ENCODE results near the gene RHBG.

RHBG gene

DNA sequence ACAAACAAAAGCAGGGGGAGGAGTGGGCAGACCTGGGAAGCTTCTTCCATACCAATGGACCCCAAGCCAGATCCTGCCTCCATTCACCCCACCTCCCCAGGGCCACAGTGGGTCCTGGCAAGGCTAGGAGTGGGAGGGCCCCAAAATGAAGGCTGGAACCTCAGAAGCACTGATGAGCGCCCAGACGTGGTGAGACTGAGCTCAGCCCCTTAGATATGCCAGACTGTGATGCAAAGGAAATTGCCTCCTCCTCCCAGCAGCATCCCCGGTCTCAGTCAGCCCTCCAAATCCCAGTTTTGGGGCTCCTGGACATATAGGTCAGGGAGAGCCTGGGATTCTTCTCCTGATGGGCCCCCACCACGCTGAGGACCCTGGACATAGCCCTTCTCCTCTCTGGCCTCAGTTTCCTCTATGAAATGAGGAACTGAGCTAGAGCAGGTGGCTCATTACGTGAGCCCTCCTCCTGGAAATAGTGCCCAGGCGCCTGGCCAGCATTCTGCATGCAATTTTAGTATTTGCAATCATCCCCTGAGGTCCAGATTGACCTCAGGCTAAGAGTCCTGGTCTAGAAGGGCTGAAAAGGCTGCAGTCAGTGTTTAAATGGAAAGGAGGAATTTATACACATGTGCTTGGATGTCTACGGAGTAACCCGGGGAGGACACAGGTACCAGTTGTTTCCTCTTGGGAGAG lies 33.5 kb downstream of the RHBG start:
- H2BK5ac ChIP-seq (ENCODE audit: low read length), result no peak overlapping the region
- no peak overlapping the region for H4K5ac ChIP-seq (ENCODE audit: low read length)
- no CpG with 5 or more reads among the region's 8 CpGs for WGBS (ENCODE audit: extremely low coverage, insufficient coverage, low lambda C conversion rate)
- H3K9ac ChIP-seq (ENCODE audit: low read length), result no peak overlapping the region
- H4K8ac ChIP-seq (ENCODE audit: low read depth, low read length), result no peak overlapping the region
- H3K4ac ChIP-seq (ENCODE audit: low read depth, low read length), result no peak overlapping the region
- peaks cover 6% of the 10 kb centered on the region for H3K4me1 ChIP-seq (ENCODE audit: control insufficient read depth, low read depth, low read length)
- H3K56ac ChIP-seq (ENCODE audit: low read length), result no peak overlapping the region
- H3K79me1 ChIP-seq (ENCODE audit: low read length), result no peaks in the 10 kb centered on the region
- no peak overlapping the region for H3K23ac ChIP-seq (ENCODE audit: low read length)
- no peak for DNase-seq
- H3K4me2 ChIP-seq (ENCODE audit: low read length), result no peak overlapping the region
- H3K18ac ChIP-seq (ENCODE audit: low read length), result no peak overlapping the region
- no peak overlapping the region for H2AK5ac ChIP-seq (ENCODE audit: low read length)
- H3K79me2 ChIP-seq (ENCODE audit: control insufficient read depth, insufficient read depth, low read length), result no peaks in the 10 kb centered on the region
- no peak overlapping the region for H2BK120ac ChIP-seq (ENCODE audit: low read depth, low read length)
- H3K4me3 ChIP-seq (ENCODE audit: low read length), result no peak overlapping the region
- no peak overlapping the region for H3K27ac ChIP-seq (ENCODE audit: low read depth, low read length)
- no peak overlapping the region for H2BK15ac ChIP-seq (replicated peaks; ENCODE audit: low read depth)
- H3K27me3 ChIP-seq (ENCODE audit: insufficient read depth, low read length, poor library complexity), result no peaks in the 10 kb centered on the region
- no peaks in the 10 kb centered on the region for H3K36me3 ChIP-seq (ENCODE audit: control insufficient read depth, insufficient read depth, low read length)

DNA sequence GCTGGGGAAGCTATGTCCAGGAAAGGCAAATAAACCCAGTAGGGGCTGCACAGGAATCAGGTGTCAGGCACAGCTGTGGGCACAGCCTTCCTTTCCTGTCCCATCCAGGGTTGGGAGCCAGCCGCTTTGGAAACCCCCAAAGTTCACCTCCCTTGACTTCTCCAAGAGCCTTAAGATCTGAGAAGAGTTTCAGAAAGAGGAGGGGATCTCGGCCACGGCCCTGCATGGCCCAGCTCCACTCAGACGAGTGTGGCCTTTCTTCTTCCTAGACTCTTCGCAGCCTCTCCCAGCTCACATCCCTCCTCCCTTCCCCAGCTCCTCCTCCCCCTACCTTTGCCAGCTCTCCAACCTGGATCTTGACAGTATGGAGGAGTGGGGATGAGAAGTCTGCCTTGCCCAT lies 36.7 kb downstream of the RHBG start:
- peaks cover 5% of the 10 kb centered on the region for H3K36me3 ChIP-seq (ENCODE audit: control insufficient read depth, insufficient read depth, low read length)
- H3K79me2 ChIP-seq (ENCODE audit: control insufficient read depth, insufficient read depth, low read length), result no peaks in the 10 kb centered on the region
- H3K4ac ChIP-seq (ENCODE audit: low read depth, low read length), result no peak overlapping the region
- H3K4me2 ChIP-seq (ENCODE audit: low read length), result no peak overlapping the region
- no peak overlapping the region for H3K9ac ChIP-seq (ENCODE audit: low read length)
- no peak overlapping the region for H3K27ac ChIP-seq (ENCODE audit: low read depth, low read length)
- H3K56ac ChIP-seq (ENCODE audit: low read length), result no peak overlapping the region
- H2AK5ac ChIP-seq (ENCODE audit: low read length), result no peak overlapping the region
- H4K8ac ChIP-seq (ENCODE audit: low read depth, low read length), result no peak overlapping the region
- H3K4me3 ChIP-seq (ENCODE audit: low read length), result no peak overlapping the region
- no peaks in the 10 kb centered on the region for H3K4me1 ChIP-seq (ENCODE audit: control insufficient read depth, low read depth, low read length)
- H4K5ac ChIP-seq (ENCODE audit: low read length), result no peak overlapping the region
- no peak overlapping the region for H2BK120ac ChIP-seq (ENCODE audit: low read depth, low read length)
- no CpG with 5 or more reads among the region's 5 CpGs for WGBS (ENCODE audit: extremely low coverage, insufficient coverage, low lambda C conversion rate)
- H3K27me3 ChIP-seq (ENCODE audit: insufficient read depth, low read length, poor library complexity), result no peaks in the 10 kb centered on the region
- no peak overlapping the region for H3K23ac ChIP-seq (ENCODE audit: low read length)
- no peak for DNase-seq
- H3K79me1 ChIP-seq (ENCODE audit: low read length), result no peaks in the 10 kb centered on the region
- H2BK5ac ChIP-seq (ENCODE audit: low read length), result no peak overlapping the region
- no peak overlapping the region for H3K18ac ChIP-seq (ENCODE audit: low read length)
- H2BK15ac ChIP-seq (replicated peaks; ENCODE audit: low read depth), result no peak overlapping the region

DNA sequence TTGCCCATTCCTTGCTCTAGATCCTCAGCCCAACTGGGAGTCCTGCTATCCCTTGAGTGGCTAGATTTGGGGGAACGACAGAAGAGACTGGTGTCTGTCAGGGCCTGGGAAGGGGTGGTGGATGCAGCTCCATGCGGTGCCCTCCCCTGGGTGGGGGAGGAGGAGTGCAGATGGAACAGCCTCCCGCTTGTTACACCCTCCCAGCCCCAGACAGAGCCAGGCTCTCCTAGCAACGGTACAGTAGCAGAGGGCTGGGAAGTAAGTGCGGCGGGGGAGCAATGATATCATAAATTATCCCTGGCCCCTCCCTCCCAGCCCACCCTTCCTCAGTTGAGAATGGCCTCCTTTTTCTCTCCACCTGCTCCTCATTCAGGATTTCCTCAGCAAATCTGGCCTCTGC lies 37.2 kb downstream of the RHBG start:
- H3K9ac ChIP-seq (ENCODE audit: low read length), result no peak overlapping the region
- no peak overlapping the region for H3K27ac ChIP-seq (ENCODE audit: low read depth, low read length)
- peaks cover 2% of the 10 kb centered on the region for H3K79me1 ChIP-seq (ENCODE audit: low read length)
- H3K18ac ChIP-seq (ENCODE audit: low read length), result no peak overlapping the region
- no peak overlapping the region for H2AK5ac ChIP-seq (ENCODE audit: low read length)
- no peaks in the 10 kb centered on the region for H3K4me1 ChIP-seq (ENCODE audit: control insufficient read depth, low read depth, low read length)
- no peaks in the 10 kb centered on the region for H3K27me3 ChIP-seq (ENCODE audit: insufficient read depth, low read length, poor library complexity)
- no peaks in the 10 kb centered on the region for H3K79me2 ChIP-seq (ENCODE audit: control insufficient read depth, insufficient read depth, low read length)
- H3K56ac ChIP-seq (ENCODE audit: low read length), result no peak overlapping the region
- H3K23ac ChIP-seq (ENCODE audit: low read length), result no peak overlapping the region
- no CpG with 5 or more reads among the region's 6 CpGs for WGBS (ENCODE audit: extremely low coverage, insufficient coverage, low lambda C conversion rate)
- DNase-seq, result no peak
- H3K4me3 ChIP-seq (ENCODE audit: low read length), result no peak overlapping the region
- H2BK120ac ChIP-seq (ENCODE audit: low read depth, low read length), result no peak overlapping the region
- no peak overlapping the region for H2BK5ac ChIP-seq (ENCODE audit: low read length)
- no peak overlapping the region for H4K8ac ChIP-seq (ENCODE audit: low read depth, low read length)
- no peak overlapping the region for H3K4me2 ChIP-seq (ENCODE audit: low read length)
- no peak overlapping the region for H4K5ac ChIP-seq (ENCODE audit: low read length)
- peaks cover 8% of the 10 kb centered on the region for H3K36me3 ChIP-seq (ENCODE audit: control insufficient read depth, insufficient read depth, low read length)
- no peak overlapping the region for H2BK15ac ChIP-seq (replicated peaks; ENCODE audit: low read depth)
- no peak overlapping the region for H3K4ac ChIP-seq (ENCODE audit: low read depth, low read length)

DNA sequence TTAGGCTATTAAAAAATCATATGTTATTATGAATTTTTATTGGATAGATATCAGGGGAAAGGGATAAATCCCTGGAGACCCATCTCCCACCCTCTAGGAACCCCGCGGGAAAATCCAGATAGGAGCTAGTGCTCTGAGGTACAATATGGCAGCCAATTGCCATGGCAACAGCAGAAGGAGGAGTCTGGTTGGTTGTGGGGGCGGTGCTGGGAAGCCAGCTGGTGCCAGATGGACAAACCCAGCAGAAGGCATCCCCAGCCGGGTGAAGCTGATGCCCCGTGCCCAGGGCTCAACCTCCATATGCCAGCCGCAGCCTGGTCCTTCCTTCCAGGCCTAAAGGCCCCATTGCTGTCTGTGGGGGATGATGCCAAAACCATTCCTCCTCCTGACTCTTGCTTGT lies 38.3 kb downstream of the RHBG start:
- Histone ChIP-seq H3K79me2 (ENCODE audit: control insufficient read depth, insufficient read depth, low read length) (no peaks in the 10 kb centered on the region), H3K23ac (ENCODE audit: low read length) (no peak overlapping the region), H3K36me3 (ENCODE audit: control insufficient read depth, insufficient read depth, low read length) (peaks cover 8% of the 10 kb centered on the region), H2BK15ac (replicated peaks; ENCODE audit: low read depth) (no peak overlapping the region), H4K8ac (ENCODE audit: low read depth, low read length) (no peak overlapping the region), H3K4me1 (ENCODE audit: control insufficient read depth, low read depth, low read length) (no peaks in the 10 kb centered on the region), H3K79me1 (ENCODE audit: low read length) (peaks cover 2% of the 10 kb centered on the region), H3K4me2 (ENCODE audit: low read length) (no peak overlapping the region), H4K5ac (ENCODE audit: low read length) (no peak overlapping the region), H2BK5ac (ENCODE audit: low read length) (no peak overlapping the region), H3K27ac (ENCODE audit: low read depth, low read length) (no peak overlapping the region), H3K27me3 (ENCODE audit: insufficient read depth, low read length, poor library complexity) (no peaks in the 10 kb centered on the region), H2BK120ac (ENCODE audit: low read depth, low read length) (no peak overlapping the region), H3K4ac (ENCODE audit: low read depth, low read length) (no peak overlapping the region), H3K18ac (ENCODE audit: low read length) (no peak overlapping the region), H2AK5ac (ENCODE audit: low read length) (no peak overlapping the region), H3K4me3 (ENCODE audit: low read length) (no peak overlapping the region), H3K9ac (ENCODE audit: low read length) (no peak overlapping the region), H3K56ac (ENCODE audit: low read length) (no peak overlapping the region)
- DNase-seq, result peak; percentile 63
- WGBS (ENCODE audit: extremely low coverage, insufficient coverage, low lambda C conversion rate), result no CpG with 5 or more reads among the region's 6 CpGs

DNA sequence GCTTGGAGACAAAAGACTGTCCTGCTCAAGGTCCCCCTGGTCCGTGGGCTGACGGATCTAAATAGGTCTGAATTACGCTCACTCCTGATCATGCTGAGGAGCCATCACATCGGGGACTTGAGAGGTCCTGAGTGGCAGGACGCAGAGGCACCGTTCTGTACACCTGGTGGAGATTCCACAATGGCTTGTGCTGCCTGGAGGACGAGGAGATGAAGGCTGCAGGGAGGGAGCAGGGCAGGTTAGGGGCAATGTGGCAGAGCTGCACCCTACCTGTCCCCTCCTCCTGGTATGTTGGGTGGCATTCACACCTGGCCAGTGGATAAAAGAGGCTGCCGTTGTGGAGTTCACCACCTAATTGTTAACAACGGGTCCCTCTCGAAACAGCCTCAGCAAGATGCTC lies 38.7 kb downstream of the RHBG start:
- Histone ChIP-seq H3K18ac (ENCODE audit: low read length) (no peak overlapping the region), H3K79me2 (ENCODE audit: control insufficient read depth, insufficient read depth, low read length) (no peaks in the 10 kb centered on the region), H4K8ac (ENCODE audit: low read depth, low read length) (no peak overlapping the region), H3K27ac (ENCODE audit: low read depth, low read length) (no peak overlapping the region), H2BK5ac (ENCODE audit: low read length) (no peak overlapping the region), H3K23ac (ENCODE audit: low read length) (no peak overlapping the region), H2BK15ac (replicated peaks; ENCODE audit: low read depth) (no peak overlapping the region), H3K36me3 (ENCODE audit: control insufficient read depth, insufficient read depth, low read length) (peaks cover 8% of the 10 kb centered on the region), H4K5ac (ENCODE audit: low read length) (no peak overlapping the region), H3K9ac (ENCODE audit: low read length) (no peak overlapping the region), H2AK5ac (ENCODE audit: low read length) (no peak overlapping the region), H3K4me1 (ENCODE audit: control insufficient read depth, low read depth, low read length) (no peaks in the 10 kb centered on the region), H2BK120ac (ENCODE audit: low read depth, low read length) (no peak overlapping the region), H3K27me3 (ENCODE audit: insufficient read depth, low read length, poor library complexity) (no peaks in the 10 kb centered on the region), H3K79me1 (ENCODE audit: low read length) (peaks cover 2% of the 10 kb centered on the region), H3K4me3 (ENCODE audit: low read length) (no peak overlapping the region), H3K4me2 (ENCODE audit: low read length) (no peak overlapping the region), H3K4ac (ENCODE audit: low read depth, low read length) (no peak overlapping the region), H3K56ac (ENCODE audit: low read length) (no peak overlapping the region)
- WGBS (ENCODE audit: extremely low coverage, insufficient coverage, low lambda C conversion rate), result no CpG with 5 or more reads among the region's 10 CpGs
- no peak for DNase-seq

DNA sequence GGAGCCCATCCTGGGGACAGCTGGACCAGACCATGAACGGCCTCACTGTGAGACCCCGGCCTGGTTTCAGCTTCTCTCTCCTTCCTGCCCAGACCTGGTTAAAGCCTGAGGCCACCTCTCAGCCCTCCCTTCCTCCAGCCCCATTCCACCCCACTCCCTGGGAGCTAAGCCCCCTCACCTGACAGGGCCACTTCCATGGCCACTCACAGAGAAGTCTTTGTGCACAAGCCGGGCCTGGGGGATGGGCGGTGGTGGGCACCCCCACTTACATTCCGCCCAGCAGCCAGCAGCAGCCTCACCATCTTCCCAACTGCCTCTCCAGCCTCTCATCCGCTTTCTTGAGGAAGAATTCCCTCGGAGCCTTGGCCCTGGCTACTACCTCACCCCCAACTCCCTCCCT lies 40.4 kb downstream of the RHBG start:
- Histone ChIP-seq H2BK120ac (ENCODE audit: low read depth, low read length) (no peak overlapping the region), H3K27me3 (ENCODE audit: insufficient read depth, low read length, poor library complexity) (no peaks in the 10 kb centered on the region), H2BK5ac (ENCODE audit: low read length) (no peak overlapping the region), H3K18ac (ENCODE audit: low read length) (no peak overlapping the region), H3K79me1 (ENCODE audit: low read length) (peaks cover 5% of the 10 kb centered on the region), H4K5ac (ENCODE audit: low read length) (no peak overlapping the region), H4K8ac (ENCODE audit: low read depth, low read length) (no peak overlapping the region), H3K4me3 (ENCODE audit: low read length) (no peak overlapping the region), H3K4me2 (ENCODE audit: low read length) (no peak overlapping the region), H3K56ac (ENCODE audit: low read length) (no peak overlapping the region), H3K23ac (ENCODE audit: low read length) (no peak overlapping the region), H3K27ac (ENCODE audit: low read depth, low read length) (no peak overlapping the region), H3K4me1 (ENCODE audit: control insufficient read depth, low read depth, low read length) (no peaks in the 10 kb centered on the region), H3K79me2 (ENCODE audit: control insufficient read depth, insufficient read depth, low read length) (no peaks in the 10 kb centered on the region), H3K36me3 (ENCODE audit: control insufficient read depth, insufficient read depth, low read length) (peaks cover 12% of the 10 kb centered on the region), H3K4ac (ENCODE audit: low read depth, low read length) (no peak overlapping the region), H2BK15ac (replicated peaks; ENCODE audit: low read depth) (no peak overlapping the region), H3K9ac (ENCODE audit: low read length) (no peak overlapping the region), H2AK5ac (ENCODE audit: low read length) (no peak overlapping the region)
- no CpG with 5 or more reads among the region's 7 CpGs for WGBS (ENCODE audit: extremely low coverage, insufficient coverage, low lambda C conversion rate)
- DNase-seq, result no peak
